HEK293T (cell line): ENCODE measurements around the gene CPN1.
"Not testable (repeated sequence)": the region's sequence is repeated elsewhere in the genome, so short reads cannot be mapped to it uniquely, and the experiment has no call there.

Experiments used
- CTCF ChIA-PET: fragments of 350-600 bp; formaldehyde crosslinking; extraction: SDS; loops from one replicate; lab custom pipeline; 2021; ENCODE audit warnings: antibody characterized with exemption, inconsistent platforms; lab: Yijun Ruan, JAX
- POLR2A ChIA-PET: fragments of 350-600 bp; formaldehyde crosslinking; extraction: SDS; loops from one replicate; lab custom pipeline; 2020; ENCODE audit warnings: antibody characterized with exemption, inconsistent platforms; lab: Yijun Ruan, JAX
- DNase-seq: peaks from one replicate; pipeline ENCODE4 v3.0.0; 2012; ENCODE audit warnings: mixed read lengths; ENCODE audit errors: extremely low spot score
- ARNT ChIP-seq: fragments of 450-650 bp; IDR thresholded peaks from 2 replicates; pipeline ENCODE4 v1.6.1; 2017; ENCODE audit warnings: mild to moderate bottlenecking
- BHLHE40 ChIP-seq: fragments of 450-650 bp; IDR thresholded peaks from 2 replicates; pipeline ENCODE4 v1.6.1; 2016; ENCODE audit warnings: mild to moderate bottlenecking, moderate library complexity, borderline replicate concordance
- CTBP1 ChIP-seq: fragments of 450-650 bp; IDR thresholded peaks from 2 replicates; pipeline ENCODE4 v1.6.1; 2016; ENCODE audit warnings: borderline replicate concordance
- ELF4 ChIP-seq: fragments of 450-650 bp; IDR thresholded peaks from 2 replicates; pipeline ENCODE4 v1.6.1; 2017; ENCODE audit warnings: antibody characterized with exemption
- FOXA1 ChIP-seq: fragments of 450-650 bp; IDR thresholded peaks from 2 replicates; pipeline ENCODE4 v1.6.1; 2016; ENCODE audit warnings: mild to moderate bottlenecking
- FOXK2 ChIP-seq: fragments of 450-650 bp; IDR thresholded peaks from 2 replicates; pipeline ENCODE4 v1.6.1; 2016; ENCODE audit warnings: mild to moderate bottlenecking
- FOXM1 ChIP-seq: fragments of 450-650 bp; IDR thresholded peaks from 2 replicates; pipeline ENCODE4 v1.6.1; 2017; ENCODE audit warnings: mild to moderate bottlenecking, borderline replicate concordance
- HDGF ChIP-seq: fragments of 450-650 bp; IDR thresholded peaks from 2 replicates; pipeline ENCODE4 v1.6.1; 2017; ENCODE audit warnings: antibody characterized with exemption, borderline replicate concordance
- L3MBTL2 ChIP-seq: fragments of 450-650 bp; conservative IDR thresholded peaks from 2 replicates; pipeline ENCODE4 v1.6.1; 2016; ENCODE audit warnings: mild to moderate bottlenecking
- LEF1 ChIP-seq: fragments of 450-650 bp; IDR thresholded peaks from 2 replicates; pipeline ENCODE4 v1.6.1; 2017; ENCODE audit warnings: mild to moderate bottlenecking, borderline replicate concordance
- NFRKB ChIP-seq: fragments of 450-650 bp; IDR thresholded peaks from 2 replicates; pipeline ENCODE4 v1.6.1; 2016; ENCODE audit warnings: mild to moderate bottlenecking, moderate library complexity
- SP1 ChIP-seq: fragments of 450-650 bp; IDR thresholded peaks from 2 replicates; pipeline ENCODE4 v1.6.1; 2017
- SUZ12 ChIP-seq: fragments of 450-650 bp; IDR thresholded peaks from 2 replicates; pipeline ENCODE4 v1.6.1; 2016; ENCODE audit warnings: mild to moderate bottlenecking
- TARDBP ChIP-seq: fragments of 450-650 bp; IDR thresholded peaks from 2 replicates; pipeline ENCODE4 v1.6.1; 2016
- ZNF384 ChIP-seq: fragments of 450-650 bp; IDR thresholded peaks from 2 replicates; pipeline ENCODE4 v1.6.1; 2016
- TF ChIP-seq, protein P1 (sequence below): fragments of 450-650 bp; IDR thresholded peaks from 2 replicates; pipeline ENCODE4 v1.6.1; 2016

The CPN1 gene

DNA sequence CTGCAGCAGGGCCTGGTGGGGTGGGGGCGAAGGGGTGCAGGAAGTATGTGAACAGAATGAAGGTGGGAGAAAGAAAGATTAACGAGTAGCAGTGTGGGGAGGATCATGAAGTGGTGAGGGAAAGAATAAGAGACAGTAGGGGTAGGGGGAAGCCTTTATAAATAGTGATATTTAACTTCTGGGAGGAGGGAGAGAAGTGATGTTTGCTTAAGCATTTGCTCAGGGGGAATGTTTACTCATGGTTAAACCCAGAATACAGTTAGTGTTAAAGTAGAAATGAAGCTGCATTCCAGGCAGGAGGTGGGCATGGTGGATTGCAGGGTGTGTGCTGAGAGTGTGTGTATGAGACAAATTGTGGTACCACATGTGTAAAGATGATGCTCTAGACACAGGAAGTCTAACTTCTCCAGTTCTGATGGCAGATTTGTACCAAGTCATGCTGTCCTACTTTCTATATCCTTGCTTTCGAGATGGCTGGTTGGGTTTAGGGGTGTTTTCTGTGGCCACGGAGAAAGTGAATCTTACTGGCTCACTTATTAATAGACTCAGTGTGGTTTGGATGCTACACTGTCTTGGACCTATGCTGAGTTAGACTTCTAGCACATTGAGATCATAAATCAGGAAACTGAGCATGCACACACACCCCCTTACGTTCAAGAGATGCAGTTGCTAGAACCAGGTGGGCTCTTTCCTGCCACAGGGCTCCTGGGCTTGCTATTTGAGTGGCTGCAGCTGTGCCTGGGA is 61.4 kb downstream of the CPN1 start:
- DNase-seq = no peak
- TF ChIP-seq BHLHE40 (no peak), HDGF (no peak), SUZ12 (no peak), CTBP1 (no peak), FOXA1 (no peak), TARDBP (no peak), ELF4 (no peak), L3MBTL2 (no peak), ZNF384 (no peak), FOXK2 (no peak), ARNT (no peak), LEF1 (no peak), SP1 (no peak)
- TF ChIP-seq, protein P1, sequence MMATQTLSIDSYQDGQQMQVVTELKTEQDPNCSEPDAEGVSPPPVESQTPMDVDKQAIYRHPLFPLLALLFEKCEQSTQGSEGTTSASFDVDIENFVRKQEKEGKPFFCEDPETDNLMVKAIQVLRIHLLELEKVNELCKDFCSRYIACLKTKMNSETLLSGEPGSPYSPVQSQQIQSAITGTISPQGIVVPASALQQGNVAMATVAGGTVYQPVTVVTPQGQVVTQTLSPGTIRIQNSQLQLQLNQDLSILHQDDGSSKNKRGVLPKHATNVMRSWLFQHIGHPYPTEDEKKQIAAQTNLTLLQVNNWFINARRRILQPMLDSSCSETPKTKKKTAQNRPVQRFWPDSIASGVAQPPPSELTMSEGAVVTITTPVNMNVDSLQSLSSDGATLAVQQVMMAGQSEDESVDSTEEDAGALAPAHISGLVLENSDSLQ = no peak
- POLR2A ChIA-PET = no interaction called here
- CTCF ChIA-PET = interaction anchor here (0.8 to 3.7 kb wide), 3 partner anchors 11 to 161 kb away, joined by 3 to 12 read pairs (median 3); partner anchors contain the start of gene DNMBP

GRCh38 chr10:100019787-100020141 is 61.9 kb downstream of the CPN1 start:
- ChIA-PET CTCF (interaction anchor here (2.2 kb wide), 1 partner anchor 10 kb away, joined by 7 read pairs; the partner anchor contains the start of gene DNMBP), POLR2A (no interaction called here)
- TF ChIP-seq TARDBP (no peak), SP1 (no peak), HDGF (no peak), NFRKB (no peak), ZNF384 (no peak)
- peak; percentile 43 for DNase-seq

GRCh38 chr10:100014071-100014762 is 67.5 kb downstream of the CPN1 start:
- no peak for DNase-seq
- TF ChIP-seq FOXM1 = no peak
- TF ChIP-seq LEF1 = no peak
- no peak for TF ChIP-seq FOXK2
- TF ChIP-seq L3MBTL2 = no peak
- no peak for TF ChIP-seq NFRKB
- TF ChIP-seq FOXA1 = no peak
- TF ChIP-seq HDGF = no peak
- TF ChIP-seq ELF4 = no peak
- TF ChIP-seq, protein P1 = no peak
- no peak for TF ChIP-seq BHLHE40
- no peak for TF ChIP-seq SP1
- TF ChIP-seq CTBP1 = no peak
- POLR2A ChIA-PET = no interaction called here
- CTCF ChIA-PET = no interaction called here

DNA sequence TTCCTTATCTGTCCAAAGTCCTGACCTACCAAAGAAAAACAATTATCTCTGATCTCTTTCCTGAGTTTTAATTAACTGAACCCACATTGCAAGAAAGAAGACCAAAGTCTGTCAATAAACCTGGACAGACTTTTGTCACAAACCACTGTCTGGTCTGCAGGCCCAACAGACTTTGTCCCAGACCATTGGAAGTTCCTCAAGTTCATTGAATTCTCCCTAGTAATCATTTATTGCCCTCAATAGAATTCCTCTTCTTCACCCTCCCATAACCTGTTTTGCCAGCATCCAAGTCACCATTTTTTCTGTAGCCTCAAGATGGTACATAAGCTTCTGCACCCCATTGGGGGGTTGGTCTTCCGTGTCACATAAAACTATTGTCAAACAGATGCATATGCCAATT is 68.0 kb downstream of the CPN1 start:
- ChIA-PET POLR2A (no interaction called here), CTCF (no interaction called here)
- no peak for TF ChIP-seq ZNF384
- TF ChIP-seq FOXA1 = no peak
- DNase-seq = no peak

GRCh38 chr10:100011906-100012305 is 69.8 kb downstream of the CPN1 start:
- POLR2A ChIA-PET, CTCF ChIA-PET, DNase-seq: not testable (repeated sequence)

DNA sequence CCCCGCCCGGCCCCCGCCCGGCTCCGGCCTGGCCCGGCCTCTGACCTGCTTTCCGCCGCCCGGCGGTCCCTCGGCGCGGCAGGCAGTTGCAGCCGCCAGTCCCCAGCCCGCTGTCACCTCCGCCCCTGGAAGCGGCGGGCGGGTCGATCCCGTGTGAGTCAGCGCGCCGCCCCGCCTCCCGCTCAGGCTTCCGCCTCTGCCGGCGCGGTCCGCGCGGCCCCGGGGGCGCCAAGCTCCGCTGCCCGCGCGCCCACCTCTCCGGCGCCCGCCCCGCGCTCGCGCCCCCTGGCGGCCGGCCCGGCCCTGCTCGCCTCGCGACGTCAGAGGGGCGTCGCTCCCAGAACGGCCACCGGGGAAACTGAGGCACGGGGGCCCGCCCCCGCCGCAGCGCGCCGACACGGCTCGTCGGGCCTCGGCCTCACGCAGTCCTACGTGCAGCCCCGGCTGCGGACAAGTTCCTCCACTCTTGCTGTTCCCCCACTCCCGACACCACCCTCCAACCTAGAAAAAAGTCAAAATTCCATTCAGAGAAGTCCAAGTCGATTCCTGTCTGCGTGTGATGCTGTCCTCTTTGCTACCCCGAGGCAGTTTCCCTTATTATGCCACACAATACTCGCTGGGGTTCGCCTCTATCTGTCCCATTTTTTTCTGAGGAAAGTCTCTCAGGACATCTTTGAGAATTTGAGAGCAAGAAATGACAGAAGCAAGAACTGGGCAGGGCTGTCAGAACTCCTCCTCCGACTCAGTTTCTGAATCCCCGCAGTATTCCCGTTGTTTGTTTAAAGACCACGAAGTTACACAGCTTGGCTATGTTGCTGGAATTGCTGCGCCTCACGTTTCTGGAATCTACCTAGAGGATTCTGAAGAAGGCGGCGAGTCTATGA is 71.6 kb downstream of the CPN1 start, which contains the start of gene DNMBP:
Gene DNMBP (minus strand): TSS at position 155 of the 884 bp plus-strand sequence. CDS start 37,823 bp downstream, outside the sequence.
- DNase-seq = peak; percentile 97
- CTCF ChIA-PET = interaction anchor here (0.6 to 4.1 kb wide), 14 partner anchors 8 to 164 kb away, joined by 3 to 40 read pairs (median 4); no protein-coding TSS in a partner anchor
- no peak for TF ChIP-seq L3MBTL2
- TF ChIP-seq FOXM1 = 0 out of 2 replicates have a peak, but pooled peaks have one; percentile 31
- peak; percentile 63; the same call in 1 of the 2 replicates for TF ChIP-seq ARNT
- TF ChIP-seq FOXA1 = no peak
- no peak for TF ChIP-seq HDGF
- no peak for TF ChIP-seq NFRKB
- TF ChIP-seq, protein P1 = no peak
- no peak for TF ChIP-seq SP1
- no peak for TF ChIP-seq FOXK2
- no peak for TF ChIP-seq SUZ12
- POLR2A ChIA-PET = interaction anchor here (0.7 to 1.9 kb wide), 6 partner anchors 8 to 150 kb away, joined by 3 to 7 read pairs (median 4); no protein-coding TSS in a partner anchor
